ENCODE data around the gene SLC25A15.
A peak's percentile ranks its signal among the peaks of the same experiment; 100 is the strongest.

The SLC25A15 gene

DNA sequence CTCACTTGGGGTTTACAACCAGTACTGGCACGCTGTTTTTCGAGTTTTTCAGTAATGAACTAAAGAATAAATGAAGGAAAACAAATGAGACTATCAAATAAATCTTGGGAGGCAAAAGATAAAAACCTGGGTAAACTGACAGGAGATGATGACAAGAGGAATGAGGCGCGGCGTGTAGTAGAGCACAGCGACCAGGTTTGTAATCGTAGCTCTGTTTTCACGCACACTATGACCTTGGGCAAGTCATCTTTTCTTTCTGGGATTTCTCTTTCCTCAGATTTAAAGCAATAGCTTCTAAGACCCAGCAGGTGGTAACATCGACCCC lies 18.8 kb upstream of the SLC25A15 start:
- H3K9me2 ChIP-seq (replicated peaks; ENCODE audit: insufficient read depth, low read length): no peaks in the 10 kb centered on the region
- no peak overlapping the region for H2AFZ ChIP-seq (ENCODE audit: low read depth, low read length, severe bottlenecking)
- peaks cover 17% of the 10 kb centered on the region for H3K79me2 ChIP-seq (ENCODE audit: insufficient read depth, low read length)
- H3K27ac ChIP-seq (ENCODE audit: low read depth, low read length): peak overlapping the region; percentile 61
- TF ChIP-seq EZH2phosphoT487 (conservative IDR thresholded peaks at IDR 0.05; ENCODE audit: low read length): no peak
- TF ChIP-seq, protein P1, sequence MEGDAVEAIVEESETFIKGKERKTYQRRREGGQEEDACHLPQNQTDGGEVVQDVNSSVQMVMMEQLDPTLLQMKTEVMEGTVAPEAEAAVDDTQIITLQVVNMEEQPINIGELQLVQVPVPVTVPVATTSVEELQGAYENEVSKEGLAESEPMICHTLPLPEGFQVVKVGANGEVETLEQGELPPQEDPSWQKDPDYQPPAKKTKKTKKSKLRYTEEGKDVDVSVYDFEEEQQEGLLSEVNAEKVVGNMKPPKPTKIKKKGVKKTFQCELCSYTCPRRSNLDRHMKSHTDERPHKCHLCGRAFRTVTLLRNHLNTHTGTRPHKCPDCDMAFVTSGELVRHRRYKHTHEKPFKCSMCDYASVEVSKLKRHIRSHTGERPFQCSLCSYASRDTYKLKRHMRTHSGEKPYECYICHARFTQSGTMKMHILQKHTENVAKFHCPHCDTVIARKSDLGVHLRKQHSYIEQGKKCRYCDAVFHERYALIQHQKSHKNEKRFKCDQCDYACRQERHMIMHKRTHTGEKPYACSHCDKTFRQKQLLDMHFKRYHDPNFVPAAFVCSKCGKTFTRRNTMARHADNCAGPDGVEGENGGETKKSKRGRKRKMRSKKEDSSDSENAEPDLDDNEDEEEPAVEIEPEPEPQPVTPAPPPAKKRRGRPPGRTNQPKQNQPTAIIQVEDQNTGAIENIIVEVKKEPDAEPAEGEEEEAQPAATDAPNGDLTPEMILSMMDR (IDR thresholded peaks at IDR 0.05; ENCODE audit: insufficient read depth, low read length, poor library complexity, severe bottlenecking): no peak
- H3K4me3 ChIP-seq (ENCODE audit: insufficient read depth, low read length, poor library complexity, severe bottlenecking): peak overlapping the region; percentile 88
- peaks cover 24% of the 10 kb centered on the region; the same call in 1 of the 2 replicates for H3F3A ChIP-seq (ENCODE audit: insufficient read depth)
- peak overlapping the region; percentile 86 for H3K9ac ChIP-seq (ENCODE audit: low read length)
- no peaks in the 10 kb centered on the region for H3K9me3 ChIP-seq (ENCODE audit: insufficient read depth, low read length)
- peaks cover 5% of the 10 kb centered on the region; the same call in 1 of the 2 replicates for H3K36me3 ChIP-seq (ENCODE audit: low read length)
- no peaks in the 10 kb centered on the region for H3K27me3 ChIP-seq (ENCODE audit: low read length)
- H3K4me2 ChIP-seq (ENCODE audit: low read depth, low read length, poor library complexity, severe bottlenecking): peak overlapping the region; percentile 77
- H4K20me1 ChIP-seq (ENCODE audit: low read depth, low read length): no peaks in the 10 kb centered on the region

DNA sequence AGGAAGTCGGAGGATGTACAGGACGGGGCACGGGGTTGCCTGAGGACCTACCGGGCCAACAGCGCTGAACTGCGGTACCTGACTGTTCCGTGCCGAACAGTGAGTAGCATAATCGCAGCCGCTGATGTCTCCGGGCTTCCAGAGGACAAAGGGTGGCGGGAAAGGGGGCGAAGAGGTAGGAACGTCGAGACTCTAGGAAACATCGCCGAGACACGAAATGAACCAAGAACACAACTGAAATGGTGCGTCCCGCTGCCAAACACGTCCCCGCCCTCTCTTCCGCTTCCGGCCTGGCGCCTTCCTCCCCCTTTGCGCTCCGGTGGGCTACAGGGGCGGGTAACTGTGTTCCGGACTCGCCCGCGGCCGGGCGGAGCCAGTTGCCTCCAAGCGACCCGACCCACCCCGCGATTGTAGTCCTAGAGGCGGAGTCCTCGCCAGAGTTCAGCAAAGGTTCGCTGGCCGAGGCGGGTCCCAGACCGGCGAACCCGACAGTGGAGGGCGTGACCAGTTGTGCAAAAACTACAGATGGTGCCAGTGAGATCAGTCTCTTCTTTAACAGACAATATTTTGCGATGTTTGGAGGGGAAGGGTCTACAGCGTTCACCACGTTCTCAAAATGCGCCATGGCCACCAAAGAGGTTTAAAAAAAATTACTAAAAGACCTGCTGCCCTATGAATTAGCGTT lies 18.3 kb upstream of the SLC25A15 start, which contains the start of gene MRPS31:
MRPS31 (minus strand) TSS at position 257 of the 685 bp plus-strand sequence; CDS start at position 203, 54 bp downstream.
- Histone ChIP-seq H3K79me2 (ENCODE audit: insufficient read depth, low read length) (peaks cover 17% of the 10 kb centered on the region), H3K4me2 (ENCODE audit: low read depth, low read length, poor library complexity, severe bottlenecking) (peak within 1 kb of the TSS; percentile 87), H3K36me3 (ENCODE audit: low read length) (no peaks in the 10 kb centered on the region; the same call in 1 of the 2 replicates), H3K9me3 (ENCODE audit: insufficient read depth, low read length) (no peaks in the 10 kb centered on the region), H3K27me3 (ENCODE audit: low read length) (no peaks in the 10 kb centered on the region), H3K4me3 (ENCODE audit: insufficient read depth, low read length, poor library complexity, severe bottlenecking) (peak within 1 kb of the TSS; percentile 88), H3K27ac (ENCODE audit: low read depth, low read length) (peak within 1 kb of the TSS; percentile 72), H3K9ac (ENCODE audit: low read length) (peak within 1 kb of the TSS; percentile 86), H4K20me1 (ENCODE audit: low read depth, low read length) (no peaks in the 10 kb centered on the region), H2AFZ (ENCODE audit: low read depth, low read length, severe bottlenecking) (peak within 1 kb of the TSS; percentile 52), H3F3A (ENCODE audit: insufficient read depth) (peaks cover 24% of the 10 kb centered on the region; the same call in 1 of the 2 replicates), H3K9me2 (replicated peaks; ENCODE audit: insufficient read depth, low read length) (no peaks in the 10 kb centered on the region)
- TF ChIP-seq, protein P1 (IDR thresholded peaks at IDR 0.05; ENCODE audit: insufficient read depth, low read length, poor library complexity, severe bottlenecking): no peak
- no peak for TF ChIP-seq EZH2phosphoT487 (conservative IDR thresholded peaks at IDR 0.05; ENCODE audit: low read length)

DNA sequence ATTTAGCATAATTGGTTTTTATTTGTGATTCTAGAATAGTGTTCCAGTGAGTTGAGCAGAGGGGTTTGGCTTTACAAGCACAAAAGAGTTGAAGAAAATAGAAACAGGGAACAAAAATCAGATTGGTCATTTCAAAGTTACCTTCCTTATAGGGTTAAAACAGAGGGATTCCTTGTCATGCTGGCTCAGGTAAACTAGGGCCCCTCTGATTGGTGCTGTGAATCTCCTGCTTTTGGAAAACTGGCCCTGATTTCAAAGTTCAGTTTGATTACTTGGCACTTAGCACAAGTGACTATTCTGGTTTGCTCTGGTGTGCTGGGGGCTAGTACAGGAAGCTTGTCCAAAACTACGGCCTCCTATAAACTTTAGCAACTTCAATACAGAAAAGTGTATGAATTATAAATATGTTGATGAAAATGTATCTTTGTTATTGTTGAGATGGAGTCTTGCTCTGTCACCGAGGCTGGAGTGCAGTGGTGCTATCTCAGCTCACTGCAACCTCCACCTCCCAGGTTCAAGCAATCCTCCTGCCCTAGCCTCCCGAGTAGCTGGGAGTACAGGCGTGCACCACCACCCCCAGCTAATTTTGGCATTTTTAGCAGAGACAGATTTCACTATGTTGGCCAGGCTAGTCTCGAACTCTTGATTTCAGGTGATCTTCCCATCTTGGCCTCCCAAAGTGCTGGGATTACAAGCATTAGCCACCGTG lies 16.5 kb upstream of the SLC25A15 start:
- H3K36me3 ChIP-seq (ENCODE audit: low read length): no peaks in the 10 kb centered on the region
- H4K20me1 ChIP-seq (ENCODE audit: low read depth, low read length): no peaks in the 10 kb centered on the region
- H3K27me3 ChIP-seq (ENCODE audit: low read length): no peaks in the 10 kb centered on the region
- no peaks in the 10 kb centered on the region for H3K9me3 ChIP-seq (ENCODE audit: insufficient read depth, low read length)
- TF ChIP-seq, protein P1 (IDR thresholded peaks at IDR 0.05; ENCODE audit: insufficient read depth, low read length, poor library complexity, severe bottlenecking): no peak
- TF ChIP-seq EZH2phosphoT487 (conservative IDR thresholded peaks at IDR 0.05; ENCODE audit: low read length): no peak
- H3K4me2 ChIP-seq (ENCODE audit: low read depth, low read length, poor library complexity, severe bottlenecking): no peak overlapping the region
- H3F3A ChIP-seq (ENCODE audit: insufficient read depth): peaks cover 33% of the 10 kb centered on the region; the same call in 1 of the 2 replicates
- H3K9me2 ChIP-seq (replicated peaks; ENCODE audit: insufficient read depth, low read length): no peaks in the 10 kb centered on the region
- H3K9ac ChIP-seq (ENCODE audit: low read length): no peak overlapping the region
- 0 out of 2 replicates have a peak overlapping the region, but pooled peaks have one; percentile 2 for H3K27ac ChIP-seq (ENCODE audit: low read depth, low read length)
- no peak overlapping the region for H2AFZ ChIP-seq (ENCODE audit: low read depth, low read length, severe bottlenecking)
- H3K79me2 ChIP-seq (ENCODE audit: insufficient read depth, low read length): peaks cover 17% of the 10 kb centered on the region
- no peak overlapping the region for H3K4me3 ChIP-seq (ENCODE audit: insufficient read depth, low read length, poor library complexity, severe bottlenecking)
